Measurements from ENCODE around the gene CD72.
"Not testable (repeated sequence)": the region's sequence is repeated elsewhere in the genome, so short reads cannot be mapped to it uniquely, and the experiment has no call there.

The CD72 gene

GRCh38 chr9:35583521-35583920 is 34.7 kb downstream of the CD72 start:
- not testable (repeated sequence) for H3K36me3 ChIP-seq; H3K27me3 ChIP-seq; H3K4me3 ChIP-seq (ENCODE audit: low read depth in 1 of 2, low read length in 1 of 2); H3K4me1 ChIP-seq (ENCODE audit: control insufficient read depth in 1 of 2, insufficient read depth in 1 of 2, low read depth in 1 of 2, low read length in 1 of 2); H3K27ac ChIP-seq
- H3K9me3 ChIP-seq: peaks cover 13% of the 10 kb centered on the region

DNA sequence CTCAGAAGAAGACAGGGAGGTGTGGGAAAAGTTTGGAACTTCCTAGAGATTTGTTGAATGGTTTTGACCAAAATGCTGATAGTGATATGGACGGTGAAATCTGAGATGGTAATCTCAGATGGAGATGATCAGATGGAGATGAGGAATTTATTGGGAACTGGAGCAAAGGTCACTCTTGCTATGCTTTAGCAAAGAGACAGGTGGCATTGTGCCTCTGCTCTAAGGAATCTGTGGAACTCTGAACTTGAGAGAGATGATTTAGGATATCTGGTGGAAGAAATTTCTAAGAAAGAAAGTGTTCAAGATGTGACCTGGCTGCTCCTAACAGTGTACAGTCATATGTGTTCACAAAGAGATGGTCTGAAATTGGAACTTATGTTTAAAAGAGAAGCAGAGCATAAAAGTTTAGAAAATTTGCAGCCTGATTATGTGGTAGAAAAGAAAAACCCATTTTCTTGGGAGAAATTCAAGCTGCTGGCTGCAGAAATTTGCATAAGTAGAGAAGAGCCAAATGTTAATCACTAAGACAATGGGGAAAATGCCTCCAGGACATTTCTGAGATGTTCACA is 38.5 kb downstream of the CD72 start:
- H3K36me3 ChIP-seq; H3K27ac ChIP-seq; H3K4me1 ChIP-seq (ENCODE audit: control insufficient read depth in 1 of 2, insufficient read depth in 1 of 2, low read depth in 1 of 2, low read length in 1 of 2); H3K4me3 ChIP-seq (ENCODE audit: low read depth in 1 of 2, low read length in 1 of 2); H3K27me3 ChIP-seq: not testable (repeated sequence)
- H3K9me3 ChIP-seq: peaks cover 13% of the 10 kb centered on the region

- TF ChIP-seq, protein P1, sequence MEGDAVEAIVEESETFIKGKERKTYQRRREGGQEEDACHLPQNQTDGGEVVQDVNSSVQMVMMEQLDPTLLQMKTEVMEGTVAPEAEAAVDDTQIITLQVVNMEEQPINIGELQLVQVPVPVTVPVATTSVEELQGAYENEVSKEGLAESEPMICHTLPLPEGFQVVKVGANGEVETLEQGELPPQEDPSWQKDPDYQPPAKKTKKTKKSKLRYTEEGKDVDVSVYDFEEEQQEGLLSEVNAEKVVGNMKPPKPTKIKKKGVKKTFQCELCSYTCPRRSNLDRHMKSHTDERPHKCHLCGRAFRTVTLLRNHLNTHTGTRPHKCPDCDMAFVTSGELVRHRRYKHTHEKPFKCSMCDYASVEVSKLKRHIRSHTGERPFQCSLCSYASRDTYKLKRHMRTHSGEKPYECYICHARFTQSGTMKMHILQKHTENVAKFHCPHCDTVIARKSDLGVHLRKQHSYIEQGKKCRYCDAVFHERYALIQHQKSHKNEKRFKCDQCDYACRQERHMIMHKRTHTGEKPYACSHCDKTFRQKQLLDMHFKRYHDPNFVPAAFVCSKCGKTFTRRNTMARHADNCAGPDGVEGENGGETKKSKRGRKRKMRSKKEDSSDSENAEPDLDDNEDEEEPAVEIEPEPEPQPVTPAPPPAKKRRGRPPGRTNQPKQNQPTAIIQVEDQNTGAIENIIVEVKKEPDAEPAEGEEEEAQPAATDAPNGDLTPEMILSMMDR (IDR thresholded peaks at IDR 0.05): no peak
- Histone ChIP-seq H3K27ac (no peak overlapping the region), H3K4me1 (ENCODE audit: control insufficient read depth in 1 of 2, insufficient read depth in 1 of 2, low read depth in 1 of 2, low read length in 1 of 2) (no peaks in the 10 kb centered on the region), H3K27me3 (no peaks in the 10 kb centered on the region), H3K9me3 (peaks cover 13% of the 10 kb centered on the region), H3K4me3 (ENCODE audit: low read depth in 1 of 2, low read length in 1 of 2) (no peak overlapping the region), H3K36me3 (no peaks in the 10 kb centered on the region)
Measured at GRCh38 chr9:35579130-35579529, 39.1 kb downstream of the CD72 start.

DNA sequence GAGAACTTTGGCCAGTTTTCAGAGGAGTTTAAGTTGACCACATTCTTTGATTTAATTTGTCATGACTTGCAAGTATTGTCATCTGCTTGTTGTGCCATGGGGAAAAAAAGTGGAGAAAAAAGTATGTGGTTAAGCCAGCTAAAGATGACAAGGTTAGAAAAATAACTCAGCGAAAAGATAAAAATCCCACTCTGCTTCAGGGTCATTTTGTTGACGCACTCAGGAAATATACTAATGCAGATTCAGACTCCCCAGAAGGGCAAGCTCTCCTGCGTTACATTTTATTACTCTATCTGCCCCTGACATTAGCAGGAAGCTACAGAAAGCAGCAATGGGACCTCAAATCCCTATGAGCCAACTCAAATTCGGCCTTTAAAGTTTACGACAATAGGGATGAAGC is 40.7 kb downstream of the CD72 start:
- Histone ChIP-seq H3K27ac (no peak overlapping the region), H3K9me3 (peaks cover 13% of the 10 kb centered on the region), H3K27me3 (no peaks in the 10 kb centered on the region), H3K4me1 (ENCODE audit: control insufficient read depth in 1 of 2, insufficient read depth in 1 of 2, low read depth in 1 of 2, low read length in 1 of 2) (no peaks in the 10 kb centered on the region), H3K4me3 (ENCODE audit: low read depth in 1 of 2, low read length in 1 of 2) (no peak overlapping the region), H3K36me3 (no peaks in the 10 kb centered on the region)
- TF ChIP-seq, protein P1 (IDR thresholded peaks at IDR 0.05): no peak

GRCh38 chr9:35575478-35575877 is 42.7 kb downstream of the CD72 start:
- TF ChIP-seq, protein P1 (IDR thresholded peaks at IDR 0.05): no peak
- no peak overlapping the region for H3K4me3 ChIP-seq (ENCODE audit: low read depth in 1 of 2, low read length in 1 of 2)

DNA sequence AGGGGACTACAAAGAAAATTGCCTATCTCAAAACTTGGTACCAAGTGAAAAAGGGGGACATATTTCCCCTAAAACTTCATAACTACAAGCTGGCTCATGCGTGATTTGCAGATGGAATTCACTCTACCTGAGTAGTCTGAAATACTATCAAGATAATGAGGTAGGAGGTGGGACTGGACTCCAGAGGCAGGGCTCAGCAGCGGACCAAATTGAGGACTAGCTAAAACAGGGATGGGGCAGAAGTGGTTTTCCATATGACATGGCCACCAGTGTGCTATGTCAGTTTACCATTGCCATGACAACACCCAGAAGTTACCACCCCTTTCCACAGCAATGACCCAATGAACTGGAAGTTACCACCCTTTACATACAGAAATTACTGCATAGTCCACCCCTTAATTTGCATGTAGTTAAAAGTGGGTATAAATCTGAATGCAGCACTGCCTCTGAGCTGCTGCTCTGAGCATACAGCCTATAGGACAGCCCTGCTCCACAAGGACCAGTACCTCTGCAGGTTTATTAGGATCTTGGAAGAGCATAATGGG is 43.6 kb downstream of the CD72 start:
- no peak overlapping the region for H3K4me3 ChIP-seq (ENCODE audit: low read depth in 1 of 2, low read length in 1 of 2)
- no peaks in the 10 kb centered on the region for H3K36me3 ChIP-seq
- H3K4me1 ChIP-seq (ENCODE audit: control insufficient read depth in 1 of 2, insufficient read depth in 1 of 2, low read depth in 1 of 2, low read length in 1 of 2): peaks cover 10 to 15% of the 10 kb centered on the region in 2 experiments
- no peaks in the 10 kb centered on the region for H3K27me3 ChIP-seq
- H3K27ac ChIP-seq: no peak overlapping the region
- TF ChIP-seq, protein P1 (IDR thresholded peaks at IDR 0.05): no peak
- H3K9me3 ChIP-seq: no peaks in the 10 kb centered on the region

More at GRCh38 chr9:35575478-35575877, 42.7 kb downstream of the CD72 start:
- H3K27me3 ChIP-seq: no peaks in the 10 kb centered on the region
- no peaks in the 10 kb centered on the region for H3K36me3 ChIP-seq
- peaks cover 7% of the 10 kb centered on the region for H3K9me3 ChIP-seq
- H3K4me1 ChIP-seq (ENCODE audit: control insufficient read depth in 1 of 2, insufficient read depth in 1 of 2, low read depth in 1 of 2, low read length in 1 of 2): peaks cover 4 to 7% of the 10 kb centered on the region in 2 experiments
- H3K27ac ChIP-seq: no peak overlapping the region

All from neutrophil (primary cell).